HCT116 (cell line): ENCODE data around the gene MCF2L.

ENCODE experiments used
- CTCF ChIP-seq, 3 experiments: fragments of 200-600 bp in 1 of 3; sonication (generic) in 1 of 3; IDR thresholded peaks in 2 of 3; conservative IDR thresholded peaks in 1 of 3; 2 replicates each; pipeline ENCODE4 v1.5.1; 2012 to 2017; ENCODE audit warnings: low read depth in 2 of 3, low read length in 2 of 3, antibody characterized with exemption in 1 of 3, borderline replicate concordance in 1 of 3, control low read depth in 1 of 3, mild to moderate bottlenecking in 1 of 3, mixed read lengths in 1 of 3, mixed run types in 1 of 3, moderate library complexity in 1 of 3; ENCODE audit not compliant: insufficient read depth in 1 of 3
- EZH2phosphoT487 ChIP-seq: fragments of 200-600 bp; IDR thresholded peaks from 2 replicates; pipeline ENCODE4 v1.6.1; 2018; ENCODE audit warnings: antibody characterized with exemption, borderline replicate concordance
- POLR2A ChIP-seq: IDR thresholded peaks from 2 replicates; pipeline ENCODE4 v1.7.0; 2011; ENCODE audit warnings: borderline replicate concordance; ENCODE audit not compliant: insufficient read depth, insufficient read length; ENCODE audit errors: extremely low read depth
- RAD21 ChIP-seq: IDR thresholded peaks from 2 replicates; pipeline ENCODE4 v1.6.1; 2012; ENCODE audit warnings: low read depth, mild to moderate bottlenecking
- SP1 ChIP-seq: IDR thresholded peaks from 2 replicates; pipeline ENCODE4 v1.6.1; 2012; ENCODE audit warnings: low read depth
- ZNF274 ChIP-seq: fragments of 200-500 bp; sonication (Bioruptor generic); IDR thresholded peaks from 2 replicates; pipeline ENCODE4 v1.6.1; 2014; ENCODE audit warnings: mild to moderate bottlenecking, low read depth, low read length, inconsistent platforms

GRCh38 chr13:112932971-112933370, 36.0 kb upstream of the MCF2L start:
- TF ChIP-seq SP1 = no peak
- TF ChIP-seq POLR2A = no peak
- TF ChIP-seq CTCF (IDR thresholded peaks at IDR 0.05 in 2 of 3, conservative IDR thresholded peaks at IDR 0.05 in 1 of 3; ENCODE audit: borderline replicate concordance in 1 of 3, insufficient read depth in 1 of 3, low read depth in 2 of 3, low read length in 2 of 3) = no peak
- no peak for TF ChIP-seq RAD21
- TF ChIP-seq EZH2phosphoT487 = no peak
- TF ChIP-seq ZNF274 = no peak
